SK-N-SH (cell line): ENCODE data around the gene USP48. TPM values are rescaled to one million over a fixed set of nuclear protein-coding genes. Genes with fewer than 3 reads are reported as not detected.

Experiments
- CTCF ChIA-PET: fragments of 300-600, 350-600 bp; formaldehyde crosslinking; extraction: SDS; loops from one replicate; lab custom pipeline; 2021; lab: Yijun Ruan, JAX
- POLR2A ChIA-PET: fragments of 350-600 bp; sonication (Branson Sonifier 250); formaldehyde crosslinking; extraction: SDS; loops from one replicate; lab custom pipeline; 2020; ENCODE audit warnings: antibody characterized with exemption, inconsistent platforms; lab: Yijun Ruan, JAX
- DNase-seq: peaks from one replicate; pipeline ENCODE4 v3.0.0; 2012
- H2AFZ ChIP-seq: fragments of 200-600 bp; sonication (generic); 2 replicates; pipeline ENCODE4 v1.8.1; 2016; ENCODE audit warnings: antibody characterized with exemption, mild to moderate bottlenecking, low read depth
- H3F3A ChIP-seq: fragments of 200-600 bp; sonication (generic); replicated peaks from 2 replicates; pipeline ENCODE3; 2016; ENCODE audit warnings: antibody characterized with exemption, mild to moderate bottlenecking; ENCODE audit not compliant: insufficient read depth
- H3K27ac ChIP-seq, 2 experiments: fragments of 200-500 bp in 1 of 2; fragments of 200-600 bp in 1 of 2; sonication (Bioruptor generic) in 1 of 2; sonication (generic), shearing (Covaris generic) in 1 of 2; 2 replicates each; pipeline versions ENCODE4 v1.5.1 to v1.6.1; 2014 to 2016; ENCODE audit warnings: low read depth in 2 of 2, inconsistent platforms in 1 of 2, low read length in 1 of 2, mild to moderate bottlenecking in 1 of 2, mixed read lengths in 1 of 2
- H3K27me3 ChIP-seq: fragments of 200-600 bp; sonication (generic), shearing (Covaris generic); 2 replicates; pipeline ENCODE4 v1.6.1; 2016; ENCODE audit warnings: mixed run types; ENCODE audit not compliant: insufficient read depth
- H3K36me3 ChIP-seq, 2 experiments: fragments of 200-500 bp in 1 of 2; fragments of 200-600 bp in 1 of 2; sonication (Bioruptor generic) in 1 of 2; sonication (generic) in 1 of 2; replicated peaks in 1 of 2; 2 replicates each; pipeline versions ENCODE3 to v1.5.1; 2014 to 2016; ENCODE audit warnings: low read length in 1 of 2, mild to moderate bottlenecking in 1 of 2; ENCODE audit not compliant: insufficient read depth in 2 of 2, control insufficient read depth in 1 of 2
- H3K4me1 ChIP-seq, 2 experiments: fragments of 200-500 bp in 1 of 2; fragments of 200-600 bp in 1 of 2; sonication (Bioruptor generic) in 1 of 2; sonication (generic), shearing (Covaris generic) in 1 of 2; 2 replicates each; pipeline versions ENCODE4 v1.5.1 to v1.6.1; 2014 to 2016; ENCODE audit warnings: low read depth in 1 of 2, low read length in 1 of 2, mixed run types in 1 of 2; ENCODE audit not compliant: insufficient read depth in 2 of 2, control insufficient read depth in 1 of 2
- H3K4me2 ChIP-seq: fragments of 200-600 bp; sonication (generic), shearing (Covaris generic); 2 replicates; pipeline ENCODE4 v1.6.1; 2017; ENCODE audit warnings: mixed run types
- H3K4me3 ChIP-seq, 2 experiments: fragments of 200-500 bp in 1 of 2; fragments of 200-600 bp in 1 of 2; sonication (Bioruptor generic) in 1 of 2; sonication (generic), shearing (Covaris generic) in 1 of 2; 2 replicates each; pipeline versions ENCODE4 v1.5.1 to v1.8.1; 2014 to 2016; ENCODE audit warnings: low read depth in 2 of 2, inconsistent platforms in 1 of 2, low read length in 1 of 2, mild to moderate bottlenecking in 1 of 2, mixed read lengths in 1 of 2, moderate library complexity in 1 of 2
- H3K79me2 ChIP-seq: fragments of 200-600 bp; sonication (generic); 2 replicates; pipeline ENCODE4 v1.8.1; 2017; ENCODE audit warnings: mild to moderate bottlenecking; ENCODE audit not compliant: insufficient read depth
- H3K9ac ChIP-seq: fragments of 200-600 bp; sonication (generic); 2 replicates; pipeline ENCODE4 v1.6.1; 2017; ENCODE audit warnings: mixed run types
- H3K9me2 ChIP-seq: fragments of 200-600 bp; sonication (generic); 2 replicates; pipeline ENCODE4 v1.6.1; 2017; ENCODE audit warnings: mixed run types
- H3K9me3 ChIP-seq: fragments of 200-600 bp; sonication (generic); 2 replicates; pipeline ENCODE4 v1.6.1; 2017; ENCODE audit warnings: mixed run types, mild to moderate bottlenecking, moderate library complexity
- H4K20me1 ChIP-seq: fragments of 200-600 bp; sonication (generic); 2 replicates; pipeline ENCODE4 v1.6.1; 2017; ENCODE audit warnings: mild to moderate bottlenecking, mixed run types; ENCODE audit not compliant: insufficient read depth
- EP300 ChIP-seq, 2 experiments: IDR thresholded peaks; 2 replicates each; pipeline versions ENCODE4 v1.4.0 to v1.6.1; 2012; ENCODE audit warnings: borderline replicate concordance in 1 of 2, low read depth in 1 of 2, low read length in 1 of 2
- FOSL2 ChIP-seq: IDR thresholded peaks from 2 replicates; pipeline ENCODE4 v1.4.0; 2012; ENCODE audit warnings: low read depth, mild to moderate bottlenecking, moderate library complexity, borderline replicate concordance
- FOXM1 ChIP-seq: IDR thresholded peaks from 2 replicates; pipeline ENCODE4 v1.4.0; 2012; ENCODE audit warnings: low read depth, mild to moderate bottlenecking
- MAX ChIP-seq: IDR thresholded peaks from 2 replicates; pipeline ENCODE4 v1.4.0; 2012; ENCODE audit warnings: low read depth
- MXI1 ChIP-seq: IDR thresholded peaks from 2 replicates; pipeline ENCODE4 v1.6.1; 2012; ENCODE audit warnings: mild to moderate bottlenecking, low read depth, low read length, improper control_type of control experiment
- RAD21 ChIP-seq: IDR thresholded peaks from 2 replicates; pipeline ENCODE4 v1.6.1; 2012; ENCODE audit warnings: mild to moderate bottlenecking, low read length
- RCOR1 ChIP-seq: fragments of 150-350 bp; IDR thresholded peaks from 2 replicates; pipeline ENCODE4 v1.6.1; 2017; ENCODE audit warnings: antibody characterized with exemption, low read length
- REST ChIP-seq: IDR thresholded peaks from 2 replicates; pipeline ENCODE4 v1.6.1; 2012; ENCODE audit warnings: mild to moderate bottlenecking, low read depth, low read length, moderate library complexity
- SMC3 ChIP-seq: IDR thresholded peaks from 2 replicates; pipeline ENCODE4 v1.6.1; 2012; ENCODE audit warnings: low read depth, low read length, improper control_type of control experiment
- TAF1 ChIP-seq: IDR thresholded peaks from 2 replicates; pipeline ENCODE4 v1.6.1; 2012; ENCODE audit warnings: low read depth, mild to moderate bottlenecking, low read length, moderate library complexity, borderline replicate concordance
- ZBTB33 ChIP-seq: IDR thresholded peaks from 2 replicates; pipeline ENCODE4 v1.4.0; 2012; ENCODE audit warnings: low read depth, borderline replicate concordance
- WGBS: methylation state at CpG from one replicate; pipeline ENCODE4 v1.1.6; 2017; ENCODE audit warnings: low lambda C conversion rate; 5-methylcytosine and 5-hydroxymethylcytosine counted together
- polyA plus RNA-seq, 3 experiments: library from polyadenylated mRNA; depleted of rRNA; stranded (reverse); fragments of >200 nt; gene quantifications; 2 replicates each; pipeline ENCODE4 v1.2.3, GENCODE V29; 2012
- TF ChIP-seq, protein P1 (sequence below): fragments of 200-600 bp; sonication (generic); IDR thresholded peaks from 2 replicates; pipeline ENCODE4 v1.6.1; 2017; ENCODE audit warnings: antibody characterized with exemption, mild to moderate bottlenecking, moderate library complexity

USP48 gene
- polyA plus RNA-seq, 1 of the 3 experiments (the other 2 are of a cell fraction) = 13.6 TPM

GRCh38 chr1:21659924-21660326 is 123.0 kb downstream of the USP48 start (continued):
- TF ChIP-seq, protein P1, sequence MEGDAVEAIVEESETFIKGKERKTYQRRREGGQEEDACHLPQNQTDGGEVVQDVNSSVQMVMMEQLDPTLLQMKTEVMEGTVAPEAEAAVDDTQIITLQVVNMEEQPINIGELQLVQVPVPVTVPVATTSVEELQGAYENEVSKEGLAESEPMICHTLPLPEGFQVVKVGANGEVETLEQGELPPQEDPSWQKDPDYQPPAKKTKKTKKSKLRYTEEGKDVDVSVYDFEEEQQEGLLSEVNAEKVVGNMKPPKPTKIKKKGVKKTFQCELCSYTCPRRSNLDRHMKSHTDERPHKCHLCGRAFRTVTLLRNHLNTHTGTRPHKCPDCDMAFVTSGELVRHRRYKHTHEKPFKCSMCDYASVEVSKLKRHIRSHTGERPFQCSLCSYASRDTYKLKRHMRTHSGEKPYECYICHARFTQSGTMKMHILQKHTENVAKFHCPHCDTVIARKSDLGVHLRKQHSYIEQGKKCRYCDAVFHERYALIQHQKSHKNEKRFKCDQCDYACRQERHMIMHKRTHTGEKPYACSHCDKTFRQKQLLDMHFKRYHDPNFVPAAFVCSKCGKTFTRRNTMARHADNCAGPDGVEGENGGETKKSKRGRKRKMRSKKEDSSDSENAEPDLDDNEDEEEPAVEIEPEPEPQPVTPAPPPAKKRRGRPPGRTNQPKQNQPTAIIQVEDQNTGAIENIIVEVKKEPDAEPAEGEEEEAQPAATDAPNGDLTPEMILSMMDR = no peak
- TF ChIP-seq REST = no peak
- TF ChIP-seq ZBTB33 = no peak
- TF ChIP-seq TAF1 = no peak

- Histone ChIP-seq H3K9me3 (no peaks in the 10 kb centered on the region), H3K4me3 (peak overlapping the region; percentile 30 to 52), H3K27ac (no peak overlapping the region), H3K36me3 (no peaks in the 10 kb centered on the region), H3K27me3 (peaks cover 7% of the 10 kb centered on the region), H2AFZ (no peak overlapping the region), H3K79me2 (no peaks in the 10 kb centered on the region), H3F3A (no peaks in the 10 kb centered on the region), H3K9me2 (no peaks in the 10 kb centered on the region), H3K9ac (no peak overlapping the region), H4K20me1 (no peaks in the 10 kb centered on the region), H3K4me1 (peaks cover 0 to 10% of the 10 kb centered on the region in 2 experiments; a peak in 1 of 4 replicates), H3K4me2 (peak overlapping the region; percentile 84)
- CTCF ChIA-PET = interaction anchor here (0.6 to 6.1 kb wide), 62 partner anchors 8 to 840 kb away, joined by 3 to 70 read pairs (median 4); partner anchors contain the start of genes ALPL, RAP1GAP and USP48
- POLR2A ChIA-PET = no interaction called here
- DNase-seq = peak; percentile 96
- WGBS = 2% methylated on average over 20 of the region's 64 CpGs
- TF ChIP-seq MAX (peak; percentile 27; the same call in 1 of the 2 replicates), SMC3 (peak; percentile 68), REST (peak; percentile 100), RCOR1 (peak; percentile 53; the same call in 1 of the 2 replicates), MXI1 (0 out of 2 replicates have a peak, but pooled peaks have one; percentile 33), RAD21 (peak; percentile 85), FOXM1 (no peak), EP300 (IDR thresholded peaks at IDR 0.05; ENCODE audit: borderline replicate concordance in 1 of 2, low read depth in 1 of 2, low read length in 1 of 2) (no peak), TAF1 (peak; percentile 33; the same call in 1 of the 2 replicates), FOSL2 (0 out of 2 replicates have a peak, but pooled peaks have one; percentile 15)
- TF ChIP-seq, protein P1 = peak; percentile 94
Observed at GRCh38 chr1:21659099-21659923, 123.6 kb downstream of the USP48 start.
